Neutrophil (primary cell): Measurements from ENCODE around the gene DTNA.

ENCODE experiments used
- H3K27ac ChIP-seq: fragments of 200-600 bp; sonication (generic); 2 replicates; pipeline ENCODE4 v1.5.1; 2016; ENCODE audit warnings: mild to moderate bottlenecking, moderate library complexity
- H3K27me3 ChIP-seq: fragments of 200-600 bp; sonication (generic); 2 replicates; pipeline ENCODE4 v1.6.0; 2016; ENCODE audit warnings: mild to moderate bottlenecking
- H3K36me3 ChIP-seq: fragments of 200-600 bp; sonication (generic); 2 replicates; pipeline ENCODE4 v1.5.1; 2017
- H3K4me1 ChIP-seq, 2 experiments: fragments of 200-600 bp in 1 of 2; sonication (generic) in 1 of 2; 1 replicate in 1 of 2; 2 replicates in 1 of 2; pipeline versions ENCODE4 v1.5.1 to v1.6.1; 2013 to 2016; ENCODE audit warnings: low read depth in 1 of 2, low read length in 1 of 2, mild to moderate bottlenecking in 1 of 2, moderate library complexity in 1 of 2; ENCODE audit not compliant: control insufficient read depth in 1 of 2, insufficient read depth in 1 of 2
- H3K4me3 ChIP-seq, 2 experiments: fragments of 200-600 bp in 1 of 2; sonication (generic) in 1 of 2; 1 replicate in 1 of 2; 2 replicates in 1 of 2; pipeline ENCODE4 v1.5.1; 2013 to 2016; ENCODE audit warnings: low read depth in 1 of 2, low read length in 1 of 2, mild to moderate bottlenecking in 1 of 2, moderate library complexity in 1 of 2
- H3K9me3 ChIP-seq: fragments of 200-600 bp; sonication (generic); 2 replicates; pipeline ENCODE4 v1.5.1; 2016
- TF ChIP-seq, protein P1 (sequence below): fragments of 200-600 bp; sonication (generic); IDR thresholded peaks from 2 replicates; pipeline ENCODE4 v1.5.1; 2016; ENCODE audit warnings: antibody characterized with exemption

DTNA gene

DNA sequence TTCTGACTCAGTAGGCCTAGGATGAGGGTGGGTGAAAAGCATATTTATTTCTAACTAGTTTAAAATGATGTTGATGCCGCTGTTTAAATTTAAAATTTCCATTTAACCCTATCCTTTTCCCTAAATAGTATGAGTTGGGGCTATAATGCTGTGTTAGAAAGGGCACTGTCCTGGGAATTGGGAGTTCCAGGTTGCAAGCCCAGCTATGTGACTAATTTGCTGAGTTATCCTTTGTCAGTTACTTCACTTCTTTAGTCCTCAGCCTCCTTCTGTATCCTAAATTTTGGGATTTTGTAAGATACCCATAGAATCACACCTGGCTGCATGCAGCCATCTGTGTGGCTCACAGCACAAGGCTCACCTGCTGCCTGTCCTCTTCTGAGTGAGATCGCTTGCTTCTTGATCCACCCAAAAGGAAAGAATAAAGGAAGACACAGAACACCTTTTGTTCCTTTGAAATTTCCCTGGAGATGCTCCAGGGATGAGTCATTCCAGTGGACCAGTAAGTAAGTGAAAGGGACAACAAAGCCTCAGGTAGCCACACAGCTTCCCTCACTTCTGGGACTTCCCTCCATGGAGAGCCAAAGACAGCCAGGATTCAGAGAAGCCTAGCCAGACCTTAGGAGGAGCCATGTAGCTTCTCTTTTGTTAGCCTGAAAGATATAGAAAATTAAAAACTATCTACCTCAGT lies 97.2 kb downstream of the DTNA start:
- Histone ChIP-seq H3K4me1 (no peaks in the 10 kb centered on the region), H3K4me3 (no peak overlapping the region), H3K27me3 (no peaks in the 10 kb centered on the region), H3K27ac (no peak overlapping the region), H3K36me3 (no peaks in the 10 kb centered on the region), H3K9me3 (no peaks in the 10 kb centered on the region)
- TF ChIP-seq, protein P1, sequence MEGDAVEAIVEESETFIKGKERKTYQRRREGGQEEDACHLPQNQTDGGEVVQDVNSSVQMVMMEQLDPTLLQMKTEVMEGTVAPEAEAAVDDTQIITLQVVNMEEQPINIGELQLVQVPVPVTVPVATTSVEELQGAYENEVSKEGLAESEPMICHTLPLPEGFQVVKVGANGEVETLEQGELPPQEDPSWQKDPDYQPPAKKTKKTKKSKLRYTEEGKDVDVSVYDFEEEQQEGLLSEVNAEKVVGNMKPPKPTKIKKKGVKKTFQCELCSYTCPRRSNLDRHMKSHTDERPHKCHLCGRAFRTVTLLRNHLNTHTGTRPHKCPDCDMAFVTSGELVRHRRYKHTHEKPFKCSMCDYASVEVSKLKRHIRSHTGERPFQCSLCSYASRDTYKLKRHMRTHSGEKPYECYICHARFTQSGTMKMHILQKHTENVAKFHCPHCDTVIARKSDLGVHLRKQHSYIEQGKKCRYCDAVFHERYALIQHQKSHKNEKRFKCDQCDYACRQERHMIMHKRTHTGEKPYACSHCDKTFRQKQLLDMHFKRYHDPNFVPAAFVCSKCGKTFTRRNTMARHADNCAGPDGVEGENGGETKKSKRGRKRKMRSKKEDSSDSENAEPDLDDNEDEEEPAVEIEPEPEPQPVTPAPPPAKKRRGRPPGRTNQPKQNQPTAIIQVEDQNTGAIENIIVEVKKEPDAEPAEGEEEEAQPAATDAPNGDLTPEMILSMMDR, result no peak

DNA sequence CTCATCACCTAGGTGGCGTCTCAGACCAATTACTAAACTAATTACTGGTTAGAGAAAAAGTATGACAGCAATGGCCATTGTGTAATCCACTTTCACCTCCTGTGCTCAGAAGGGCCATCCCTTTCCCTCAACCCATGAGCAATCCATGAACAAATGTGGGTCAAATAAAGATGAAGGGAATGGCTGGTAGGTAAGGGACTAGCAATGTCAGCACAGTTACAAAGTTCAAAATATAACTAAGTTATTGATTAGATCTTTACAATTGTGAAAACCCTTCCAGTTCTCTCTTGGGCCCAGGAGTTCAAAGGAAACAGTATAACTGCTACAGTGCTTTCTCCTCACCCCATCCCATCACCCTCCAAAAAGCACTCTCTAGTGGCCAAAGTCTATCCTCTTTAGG lies 98.3 kb downstream of the DTNA start:
- TF ChIP-seq, protein P1, result no peak
- no peak overlapping the region for H3K27ac ChIP-seq
- no peaks in the 10 kb centered on the region for H3K27me3 ChIP-seq
- no peaks in the 10 kb centered on the region for H3K4me1 ChIP-seq
- H3K9me3 ChIP-seq, result no peaks in the 10 kb centered on the region
- no peaks in the 10 kb centered on the region for H3K36me3 ChIP-seq
- H3K4me3 ChIP-seq, result no peak overlapping the region

DNA sequence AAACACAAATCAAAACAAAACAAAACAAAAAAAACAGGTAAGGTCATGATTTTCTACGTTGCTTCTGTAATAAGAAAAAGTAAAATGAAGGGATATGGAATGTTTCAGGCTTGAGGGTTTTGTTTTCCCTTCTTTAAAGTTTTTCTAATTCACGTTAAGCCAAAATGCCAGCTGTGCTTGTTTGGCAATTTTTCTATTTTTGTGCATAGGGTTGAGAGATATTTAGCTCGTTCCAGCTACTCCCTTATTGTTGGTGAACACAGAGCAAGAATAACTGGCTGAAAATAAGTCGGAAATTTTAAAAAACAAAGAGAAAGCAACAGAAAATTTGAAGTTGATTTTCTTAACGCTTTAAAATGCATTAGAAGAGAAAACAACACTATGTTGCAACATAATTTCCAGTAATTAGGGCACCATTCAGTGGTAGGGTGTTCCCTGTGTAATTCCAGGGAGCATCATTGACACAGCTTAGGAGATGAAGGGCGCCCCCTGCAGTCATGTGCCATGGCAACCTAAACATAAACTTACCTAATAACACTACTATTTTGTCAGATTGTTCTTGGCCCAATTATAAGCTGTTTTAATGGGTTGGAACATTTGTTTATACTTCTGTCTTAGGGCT lies 99.5 kb downstream of the DTNA start:
- H3K4me1 ChIP-seq, result no peaks in the 10 kb centered on the region
- no peaks in the 10 kb centered on the region for H3K27me3 ChIP-seq
- no peak overlapping the region for H3K27ac ChIP-seq
- no peak overlapping the region for H3K4me3 ChIP-seq
- no peaks in the 10 kb centered on the region for H3K9me3 ChIP-seq
- TF ChIP-seq, protein P1, result no peak
- H3K36me3 ChIP-seq, result no peaks in the 10 kb centered on the region

DNA sequence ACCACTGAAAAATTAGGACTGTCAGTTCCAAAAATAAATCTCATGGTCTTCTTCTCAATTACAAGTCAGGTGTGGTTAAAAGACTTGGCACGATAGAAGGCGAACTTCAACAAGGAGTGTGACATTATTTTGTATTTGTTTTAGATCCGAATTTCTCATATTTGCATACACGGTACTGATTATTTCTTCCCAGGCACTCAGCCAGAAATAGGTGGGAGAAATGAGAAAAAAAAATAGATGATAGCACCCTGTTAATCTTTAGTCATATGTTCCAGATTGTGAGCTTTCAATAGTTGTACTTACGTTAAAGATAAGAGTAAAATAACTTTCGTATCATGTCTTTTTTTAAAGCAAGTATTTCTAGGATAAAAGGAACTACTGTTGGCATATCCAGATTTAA lies 106.1 kb downstream of the DTNA start:
- no peaks in the 10 kb centered on the region for H3K4me1 ChIP-seq
- H3K27ac ChIP-seq, result no peak overlapping the region
- no peaks in the 10 kb centered on the region for H3K36me3 ChIP-seq
- no peaks in the 10 kb centered on the region for H3K9me3 ChIP-seq
- H3K27me3 ChIP-seq, result no peaks in the 10 kb centered on the region
- no peak overlapping the region for H3K4me3 ChIP-seq
- TF ChIP-seq, protein P1, result no peak

DNA sequence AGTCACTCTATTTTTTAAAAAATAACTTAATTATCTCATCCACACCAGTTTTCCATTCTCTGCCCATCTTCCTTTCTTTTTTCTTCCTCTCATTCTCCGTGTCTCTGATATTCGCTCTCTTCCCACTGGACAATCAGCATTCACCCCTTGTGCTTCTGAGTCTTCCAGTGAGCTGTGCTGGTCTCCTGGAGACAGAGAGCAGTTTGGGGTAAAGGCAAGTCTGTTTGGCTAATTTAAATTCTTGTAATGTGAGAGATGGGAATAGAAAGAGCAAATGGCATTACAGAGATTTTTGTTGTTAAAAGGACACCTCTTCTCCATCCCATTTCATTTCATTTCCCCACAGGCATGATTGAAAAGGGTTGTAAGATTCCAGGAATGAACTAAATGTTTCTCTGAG lies 107.5 kb downstream of the DTNA start:
- no peak overlapping the region for H3K4me3 ChIP-seq
- no peaks in the 10 kb centered on the region for H3K27me3 ChIP-seq
- H3K27ac ChIP-seq, result no peak overlapping the region
- TF ChIP-seq, protein P1, result no peak
- no peaks in the 10 kb centered on the region for H3K4me1 ChIP-seq
- no peaks in the 10 kb centered on the region for H3K36me3 ChIP-seq
- no peaks in the 10 kb centered on the region for H3K9me3 ChIP-seq
